GM23338 (cell line): ENCODE data around the gene C1QL1. TPM values are rescaled to one million over a fixed set of nuclear protein-coding genes. Genes with fewer than 3 reads are reported as not detected.

Source experiments
- ATAC-seq: fragments of 200-7000 bp; cut with Tn5 transposase; 3 replicates; pipeline ENCODE4 v1.9.1; 2020
- DNase-seq: peaks from one replicate; pipeline ENCODE4 v3.0.0-alpha.2; 2015; ENCODE audit warnings: low spot score
- H2AFZ ChIP-seq: fragments of 200-600 bp; sonication (generic); 2 replicates; pipeline ENCODE4 v1.8.0; 2016; ENCODE audit warnings: antibody characterized with exemption, mild to moderate bottlenecking, moderate library complexity
- H3F3A ChIP-seq: fragments of 200-600 bp; sonication (generic); replicated peaks from 2 replicates; pipeline ENCODE4 v1.8.0; 2017; ENCODE audit warnings: antibody characterized with exemption, mixed run types, low read depth
- H3K27ac ChIP-seq: fragments of 200-600 bp; sonication (generic); 2 replicates; pipeline ENCODE4 v1.6.1; 2016; ENCODE audit warnings: low read depth
- H3K27me3 ChIP-seq: fragments of 200-600 bp; sonication (generic); 2 replicates; pipeline ENCODE4 v1.8.0; 2016; ENCODE audit warnings: mild to moderate bottlenecking, mixed run types, moderate library complexity; ENCODE audit not compliant: insufficient read depth
- H3K36me3 ChIP-seq: fragments of 200-600 bp; sonication (generic); 2 replicates; pipeline ENCODE4 v1.8.0; 2016; ENCODE audit warnings: mild to moderate bottlenecking; ENCODE audit not compliant: insufficient read depth
- H3K4me1 ChIP-seq: fragments of 200-600 bp; sonication (generic); 2 replicates; pipeline ENCODE4 v1.8.0; 2016; ENCODE audit warnings: mild to moderate bottlenecking, moderate library complexity; ENCODE audit not compliant: insufficient read depth
- H3K4me2 ChIP-seq: fragments of 200-600 bp; sonication (generic); 2 replicates; pipeline ENCODE4 v1.7.1; 2017; ENCODE audit warnings: mixed run types
- H3K4me3 ChIP-seq: fragments of 200-600 bp; sonication (generic); 2 replicates; pipeline ENCODE4 v1.6.1; 2016; ENCODE audit warnings: mixed run types
- H3K79me2 ChIP-seq: fragments of 200-600 bp; sonication (generic); replicated peaks from 2 replicates; pipeline ENCODE4 v1.8.0; 2017; ENCODE audit warnings: mild to moderate bottlenecking; ENCODE audit not compliant: insufficient read depth
- H3K9me2 ChIP-seq: fragments of 200-600 bp; sonication (generic); 2 replicates; pipeline ENCODE4 v1.8.0; 2017; ENCODE audit not compliant: insufficient read depth
- H4K20me1 ChIP-seq: fragments of 200-600 bp; sonication (generic); replicated peaks from 2 replicates; pipeline ENCODE4 v1.8.0; 2017; ENCODE audit warnings: mild to moderate bottlenecking; ENCODE audit not compliant: insufficient read depth
- H3K27ac Mint-ChIP-seq: 2 replicates; pipeline ENCODE4 v1.8.0; 2020; ENCODE audit warnings: inconsistent platforms, mild to moderate bottlenecking, moderate library complexity, mixed read lengths
- H3K27me3 Mint-ChIP-seq: 3 replicates; pipeline ENCODE4 v1.8.0; 2022; ENCODE audit warnings: low read depth, mild to moderate bottlenecking, moderate library complexity, mixed read lengths, inconsistent platforms; ENCODE audit not compliant: insufficient read depth, poor library complexity
- H3K36me3 Mint-ChIP-seq: 3 replicates; pipeline ENCODE4 v1.8.0; 2021; ENCODE audit warnings: low read depth, mild to moderate bottlenecking, inconsistent platforms, moderate library complexity, mixed read lengths
- H3K4me1 Mint-ChIP-seq: 3 replicates; pipeline ENCODE4 v1.8.0; 2020; ENCODE audit warnings: mild to moderate bottlenecking, inconsistent platforms, mixed read lengths
- H3K4me3 Mint-ChIP-seq: 3 replicates; pipeline ENCODE4 v1.8.0; 2021; ENCODE audit warnings: moderate library complexity, mild to moderate bottlenecking, inconsistent platforms, mixed read lengths
- H3K9me3 Mint-ChIP-seq: 3 replicates; pipeline ENCODE4 v1.8.0; 2020; ENCODE audit warnings: moderate library complexity, mild to moderate bottlenecking, inconsistent platforms, mixed read lengths
- CREB1 ChIP-seq: fragments of 250-450 bp; sonication (Bioruptor Pico); IDR thresholded peaks from 2 replicates; pipeline ENCODE4 v1.5.0; 2020; ENCODE audit warnings: low read depth, mild to moderate bottlenecking, moderate library complexity
- ETS1 ChIP-seq: IDR thresholded peaks from 2 replicates; pipeline ENCODE4 v1.6.1; 2016; ENCODE audit warnings: antibody characterized with exemption
- EZH2 ChIP-seq: fragments of 200-600 bp; sonication (generic); IDR thresholded peaks from one replicate; pipeline ENCODE4 v1.8.0; 2017; ENCODE audit warnings: antibody characterized with exemption, mild to moderate bottlenecking, low read depth; ENCODE audit not compliant: unreplicated experiment
- EZH2phosphoT487 ChIP-seq: fragments of 200-600 bp; sonication (generic); IDR thresholded peaks from one replicate; pipeline ENCODE4 v1.8.1; 2018; ENCODE audit warnings: antibody characterized with exemption; ENCODE audit not compliant: unreplicated experiment
- JUNB ChIP-seq: IDR thresholded peaks from one replicate; pipeline ENCODE4 v1.6.1; 2016; ENCODE audit warnings: antibody characterized with exemption; ENCODE audit not compliant: unreplicated experiment
- NANOG ChIP-seq: IDR thresholded peaks from 2 replicates; pipeline ENCODE4 v1.6.1; 2016; ENCODE audit warnings: antibody characterized with exemption, borderline replicate concordance
- POLR2AphosphoS5 ChIP-seq: IDR thresholded peaks from 2 replicates; pipeline ENCODE4 v1.6.1; 2016; ENCODE audit warnings: antibody characterized with exemption, low read depth
- STAT1 ChIP-seq: IDR thresholded peaks from one replicate; pipeline ENCODE4 v1.6.1; 2016; ENCODE audit warnings: antibody characterized with exemption; ENCODE audit not compliant: unreplicated experiment
- ZNF114 ChIP-seq: fragments of 250-450 bp; sonication (Bioruptor Pico); IDR thresholded peaks from 2 replicates; pipeline ENCODE4 v1.5.0; 2020; ENCODE audit warnings: mild to moderate bottlenecking, moderate library complexity
- ZNF331 ChIP-seq: fragments of 250-450 bp; sonication (Bioruptor Pico); IDR thresholded peaks from 2 replicates; pipeline ENCODE4 v1.5.0; 2020; ENCODE audit warnings: low read depth, mild to moderate bottlenecking, moderate library complexity
- polyA plus RNA-seq: library from polyadenylated mRNA; unstranded; fragments of >200 nt; fragmentation: Nextera tagmentation; extraction: Ambion mirVana; gene quantifications from 2 replicates; pipeline ENCODE4 v1.2.1, GENCODE V29; 2016
- total RNA-seq: library from RNA; depleted of rRNA; stranded (reverse); fragments of >200 nt; shearing (Covaris generic); gene quantifications from 2 replicates; pipeline ENCODE4 v1.2.3, GENCODE V29; 2014
- TF ChIP-seq, protein P1 (sequence below), 2 experiments: fragments of 200-600 bp in 1 of 2; sonication (generic) in 1 of 2; conservative IDR thresholded peaks; 2 replicates each; pipeline versions ENCODE4 v1.5.1 to v1.6.1; 2016 to 2017; ENCODE audit warnings: antibody characterized with exemption in 2 of 2, low read depth in 2 of 2, mild to moderate bottlenecking in 2 of 2, moderate library complexity in 1 of 2
- TF ChIP-seq, protein P2 (sequence below): fragments of 250-450 bp; sonication (Bioruptor Pico); IDR thresholded peaks from 2 replicates; pipeline ENCODE4 v1.5.0; 2020; ENCODE audit warnings: mild to moderate bottlenecking, moderate library complexity

Gene C1QL1
- total and polyA plus RNA-seq, 2 experiments from 2014 or later = 4.3 to 14.4 TPM

DNA sequence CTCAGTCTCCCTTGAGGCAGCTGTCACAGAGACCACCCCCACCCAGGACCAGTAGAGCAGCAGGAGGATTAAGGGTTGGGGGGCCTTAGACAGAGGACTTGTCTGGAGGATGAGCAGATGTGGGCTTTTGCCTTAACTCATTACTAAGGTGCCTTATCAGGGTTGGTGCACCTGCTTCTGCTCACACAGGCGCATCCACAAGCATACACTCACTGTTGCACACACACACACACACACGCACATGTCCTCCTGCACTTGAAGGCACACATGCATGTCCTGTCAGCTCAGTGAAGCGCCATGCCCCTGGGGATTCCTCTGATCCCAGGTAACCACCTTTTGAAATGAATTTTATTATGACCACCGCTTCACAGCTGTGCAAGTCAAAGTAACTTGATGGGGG, 54.0 kb downstream of the C1QL1 start:
- H3K36me3 ChIP-seq = no peaks in the 10 kb centered on the region
- no peak overlapping the region for H2AFZ ChIP-seq
- no peaks in the 10 kb centered on the region for H3K9me2 ChIP-seq
- H3K27me3 ChIP-seq = peaks cover 17% of the 10 kb centered on the region
- no peak overlapping the region for H3K4me3 ChIP-seq
- H3K9me3 Mint-ChIP-seq = no peaks in the 10 kb centered on the region
- TF ChIP-seq EZH2phosphoT487 (no peak), ZNF331 (CRISPR knock-in tag) (no peak), ETS1 (no peak), EZH2 (no peak), ZNF114 (CRISPR knock-in tag) (no peak), CREB1 (no peak), POLR2AphosphoS5 (no peak), JUNB (no peak), NANOG (no peak), STAT1 (no peak)
- TF ChIP-seq, protein P1, sequence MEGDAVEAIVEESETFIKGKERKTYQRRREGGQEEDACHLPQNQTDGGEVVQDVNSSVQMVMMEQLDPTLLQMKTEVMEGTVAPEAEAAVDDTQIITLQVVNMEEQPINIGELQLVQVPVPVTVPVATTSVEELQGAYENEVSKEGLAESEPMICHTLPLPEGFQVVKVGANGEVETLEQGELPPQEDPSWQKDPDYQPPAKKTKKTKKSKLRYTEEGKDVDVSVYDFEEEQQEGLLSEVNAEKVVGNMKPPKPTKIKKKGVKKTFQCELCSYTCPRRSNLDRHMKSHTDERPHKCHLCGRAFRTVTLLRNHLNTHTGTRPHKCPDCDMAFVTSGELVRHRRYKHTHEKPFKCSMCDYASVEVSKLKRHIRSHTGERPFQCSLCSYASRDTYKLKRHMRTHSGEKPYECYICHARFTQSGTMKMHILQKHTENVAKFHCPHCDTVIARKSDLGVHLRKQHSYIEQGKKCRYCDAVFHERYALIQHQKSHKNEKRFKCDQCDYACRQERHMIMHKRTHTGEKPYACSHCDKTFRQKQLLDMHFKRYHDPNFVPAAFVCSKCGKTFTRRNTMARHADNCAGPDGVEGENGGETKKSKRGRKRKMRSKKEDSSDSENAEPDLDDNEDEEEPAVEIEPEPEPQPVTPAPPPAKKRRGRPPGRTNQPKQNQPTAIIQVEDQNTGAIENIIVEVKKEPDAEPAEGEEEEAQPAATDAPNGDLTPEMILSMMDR (conservative IDR thresholded peaks at IDR 0.05; ENCODE audit: low read depth in 2 of 2) = no peak
- ATAC-seq (no peak), DNase-seq (no peak)
- no peaks in the 10 kb centered on the region; the same call in 2 of the 3 replicates for H3K36me3 Mint-ChIP-seq
- H3K27ac ChIP-seq = no peak overlapping the region
- no peak overlapping the region for H3K4me2 ChIP-seq
- peaks cover 10% of the 10 kb centered on the region; the same call in 1 of the 2 replicates for H3F3A ChIP-seq
- no peak overlapping the region for H3K27ac Mint-ChIP-seq
- H3K4me1 Mint-ChIP-seq = peaks cover 7% of the 10 kb centered on the region
- H3K4me1 ChIP-seq = no peaks in the 10 kb centered on the region; the same call in none of the 2 replicates
- no peak overlapping the region for H3K4me3 Mint-ChIP-seq
- no peaks in the 10 kb centered on the region for H3K79me2 ChIP-seq
- H4K20me1 ChIP-seq = no peaks in the 10 kb centered on the region
- H3K27me3 Mint-ChIP-seq = peaks cover 15% of the 10 kb centered on the region

GRCh38 chr17:44913676-44914075, 54.4 kb downstream of the C1QL1 start:
- Histone ChIP-seq H3K9me2 (no peaks in the 10 kb centered on the region), H3K4me1 (no peaks in the 10 kb centered on the region; the same call in none of the 2 replicates), H4K20me1 (no peaks in the 10 kb centered on the region), H3K27ac (no peak overlapping the region), H3K4me3 (no peak overlapping the region), H3K27me3 (peaks cover 17% of the 10 kb centered on the region), H3F3A (peaks cover 10% of the 10 kb centered on the region; the same call in 1 of the 2 replicates), H3K4me2 (no peak overlapping the region), H3K36me3 (no peaks in the 10 kb centered on the region), H2AFZ (no peak overlapping the region), H3K79me2 (no peaks in the 10 kb centered on the region)
- Mint-ChIP-seq H3K36me3 (no peaks in the 10 kb centered on the region; the same call in 2 of the 3 replicates), H3K9me3 (no peaks in the 10 kb centered on the region), H3K27ac (no peak overlapping the region), H3K4me3 (no peak overlapping the region; the same call in 2 of the 3 replicates), H3K27me3 (peaks cover 15% of the 10 kb centered on the region), H3K4me1 (peaks cover 7% of the 10 kb centered on the region)
- no peak for DNase-seq
- no peak for ATAC-seq
- TF ChIP-seq NANOG (no peak), ZNF114 (CRISPR knock-in tag) (no peak), ZNF331 (CRISPR knock-in tag) (no peak), CREB1 (no peak), EZH2phosphoT487 (no peak), JUNB (no peak), STAT1 (no peak), POLR2AphosphoS5 (no peak)
- TF ChIP-seq, protein P2, sequence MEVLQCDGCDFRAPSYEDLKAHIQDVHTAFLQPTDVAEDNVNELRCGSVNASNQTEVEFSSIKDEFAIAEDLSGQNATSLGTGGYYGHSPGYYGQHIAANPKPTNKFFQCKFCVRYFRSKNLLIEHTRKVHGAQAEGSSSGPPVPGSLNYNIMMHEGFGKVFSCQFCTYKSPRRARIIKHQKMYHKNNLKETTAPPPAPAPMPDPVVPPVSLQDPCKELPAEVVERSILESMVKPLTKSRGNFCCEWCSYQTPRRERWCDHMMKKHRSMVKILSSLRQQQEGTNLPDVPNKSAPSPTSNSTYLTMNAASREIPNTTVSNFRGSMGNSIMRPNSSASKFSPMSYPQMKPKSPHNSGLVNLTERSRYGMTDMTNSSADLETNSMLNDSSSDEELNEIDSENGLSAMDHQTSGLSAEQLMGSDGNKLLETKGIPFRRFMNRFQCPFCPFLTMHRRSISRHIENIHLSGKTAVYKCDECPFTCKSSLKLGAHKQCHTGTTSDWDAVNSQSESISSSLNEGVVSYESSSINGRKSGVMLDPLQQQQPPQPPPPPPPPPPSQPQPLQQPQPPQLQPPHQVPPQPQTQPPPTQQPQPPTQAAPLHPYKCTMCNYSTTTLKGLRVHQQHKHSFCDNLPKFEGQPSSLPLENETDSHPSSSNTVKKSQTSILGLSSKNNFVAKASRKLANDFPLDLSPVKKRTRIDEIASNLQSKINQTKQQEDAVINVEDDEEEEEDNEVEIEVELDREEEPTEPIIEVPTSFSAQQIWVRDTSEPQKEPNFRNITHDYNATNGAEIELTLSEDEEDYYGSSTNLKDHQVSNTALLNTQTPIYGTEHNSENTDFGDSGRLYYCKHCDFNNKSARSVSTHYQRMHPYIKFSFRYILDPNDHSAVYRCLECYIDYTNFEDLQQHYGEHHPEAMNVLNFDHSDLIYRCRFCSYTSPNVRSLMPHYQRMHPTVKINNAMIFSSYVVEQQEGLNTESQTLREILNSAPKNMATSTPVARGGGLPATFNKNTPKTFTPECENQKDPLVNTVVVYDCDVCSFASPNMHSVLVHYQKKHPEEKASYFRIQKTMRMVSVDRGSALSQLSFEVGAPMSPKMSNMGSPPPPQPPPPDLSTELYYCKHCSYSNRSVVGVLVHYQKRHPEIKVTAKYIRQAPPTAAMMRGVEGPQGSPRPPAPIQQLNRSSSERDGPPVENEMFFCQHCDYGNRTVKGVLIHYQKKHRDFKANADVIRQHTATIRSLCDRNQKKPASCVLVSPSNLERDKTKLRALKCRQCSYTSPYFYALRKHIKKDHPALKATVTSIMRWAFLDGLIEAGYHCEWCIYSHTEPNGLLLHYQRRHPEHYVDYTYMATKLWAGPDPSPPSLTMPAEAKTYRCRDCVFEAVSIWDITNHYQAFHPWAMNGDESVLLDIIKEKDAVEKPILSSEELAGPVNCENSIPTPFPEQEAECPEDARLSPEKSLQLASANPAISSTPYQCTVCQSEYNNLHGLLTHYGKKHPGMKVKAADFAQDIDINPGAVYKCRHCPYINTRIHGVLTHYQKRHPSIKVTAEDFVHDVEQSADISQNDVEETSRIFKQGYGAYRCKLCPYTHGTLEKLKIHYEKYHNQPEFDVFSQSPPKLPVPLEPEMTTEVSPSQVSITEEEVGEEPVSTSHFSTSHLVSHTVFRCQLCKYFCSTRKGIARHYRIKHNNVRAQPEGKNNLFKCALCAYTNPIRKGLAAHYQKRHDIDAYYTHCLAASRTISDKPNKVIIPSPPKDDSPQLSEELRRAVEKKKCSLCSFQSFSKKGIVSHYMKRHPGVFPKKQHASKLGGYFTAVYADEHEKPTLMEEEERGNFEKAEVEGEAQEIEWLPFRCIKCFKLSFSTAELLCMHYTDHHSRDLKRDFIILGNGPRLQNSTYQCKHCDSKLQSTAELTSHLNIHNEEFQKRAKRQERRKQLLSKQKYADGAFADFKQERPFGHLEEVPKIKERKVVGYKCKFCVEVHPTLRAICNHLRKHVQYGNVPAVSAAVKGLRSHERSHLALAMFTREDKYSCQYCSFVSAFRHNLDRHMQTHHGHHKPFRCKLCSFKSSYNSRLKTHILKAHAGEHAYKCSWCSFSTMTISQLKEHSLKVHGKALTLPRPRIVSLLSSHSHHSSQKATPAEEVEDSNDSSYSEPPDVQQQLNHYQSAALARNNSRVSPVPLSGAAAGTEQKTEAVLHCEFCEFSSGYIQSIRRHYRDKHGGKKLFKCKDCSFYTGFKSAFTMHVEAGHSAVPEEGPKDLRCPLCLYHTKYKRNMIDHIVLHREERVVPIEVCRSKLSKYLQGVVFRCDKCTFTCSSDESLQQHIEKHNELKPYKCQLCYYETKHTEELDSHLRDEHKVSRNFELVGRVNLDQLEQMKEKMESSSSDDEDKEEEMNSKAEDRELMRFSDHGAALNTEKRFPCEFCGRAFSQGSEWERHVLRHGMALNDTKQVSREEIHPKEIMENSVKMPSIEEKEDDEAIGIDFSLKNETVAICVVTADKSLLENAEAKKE (CRISPR knock-in tag) = no peak
